Measurements from ENCODE around the gene CDC42EP4. TPM values are rescaled to one million over a fixed set of nuclear protein-coding genes. Genes with fewer than 3 reads are reported as not detected.

The CDC42EP4 gene
- total and polyA plus RNA-seq, 4 donors = 15.7 to 31.0 (median 28.0) TPM

DNA sequence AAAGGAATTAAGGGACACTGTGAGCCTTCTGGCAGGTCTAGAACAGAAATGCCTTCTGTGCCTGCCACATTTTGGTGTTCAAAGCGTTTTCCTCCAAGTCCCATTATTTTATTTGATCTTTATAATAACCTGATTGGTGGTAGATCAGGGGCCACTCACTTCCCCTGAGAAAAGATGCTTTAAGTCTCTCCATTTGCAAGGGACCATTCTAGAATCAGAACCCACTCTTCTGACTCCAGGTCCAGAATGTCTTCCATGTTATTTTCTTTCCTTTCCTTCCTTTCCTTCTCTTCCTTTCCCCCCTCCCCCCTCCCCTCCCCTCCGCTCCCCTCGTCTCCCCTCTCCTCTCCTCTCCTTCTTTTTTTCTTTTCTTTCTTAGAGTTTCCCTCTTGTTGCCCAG lies 19.3 kb upstream of the CDC42EP4 start:
- Histone ChIP-seq H3K4me1 (ENCODE audit: control insufficient read depth in 4 of 4, insufficient read depth in 4 of 4, low read length in 3 of 4) (no peaks in the 10 kb centered on the region), H3K27me3 (ENCODE audit: control insufficient read depth in 4 of 4, insufficient read depth in 4 of 4, low read length in 3 of 4) (no peaks in the 10 kb centered on the region), H3K9ac (ENCODE audit: low read depth in 1 of 2, low read length in 2 of 2) (no peak overlapping the region), H3K27ac (ENCODE audit: low read depth in 1 of 2, low read length in 2 of 2) (no peak overlapping the region), H3K36me3 (ENCODE audit: control insufficient read depth in 4 of 4, insufficient read depth in 3 of 4, low read depth in 1 of 4, low read length in 3 of 4) (no peaks in the 10 kb centered on the region), H3K9me3 (ENCODE audit: control insufficient read depth in 4 of 4, low read length in 3 of 4) (no peaks in the 10 kb centered on the region), H3K4me3 (ENCODE audit: low read depth in 1 of 3, low read length in 3 of 3) (no peak overlapping the region)
- 78% methylated on average over 3 of the region's 3 CpGs for whole genome bisulfite sequencing
- no peak for DNase-seq (ENCODE audit: low spot score)
- TF ChIP-seq YY1 (IDR thresholded peaks at IDR 0.05) = no peak
- no peak for TF ChIP-seq FOXA1 (IDR thresholded peaks at IDR 0.05)
- no peak for TF ChIP-seq SP1 (IDR thresholded peaks at IDR 0.05)
- no peak for TF ChIP-seq EGR1 (IDR thresholded peaks at IDR 0.05; ENCODE audit: low read depth in 2 of 2)
- TF ChIP-seq, protein P1, sequence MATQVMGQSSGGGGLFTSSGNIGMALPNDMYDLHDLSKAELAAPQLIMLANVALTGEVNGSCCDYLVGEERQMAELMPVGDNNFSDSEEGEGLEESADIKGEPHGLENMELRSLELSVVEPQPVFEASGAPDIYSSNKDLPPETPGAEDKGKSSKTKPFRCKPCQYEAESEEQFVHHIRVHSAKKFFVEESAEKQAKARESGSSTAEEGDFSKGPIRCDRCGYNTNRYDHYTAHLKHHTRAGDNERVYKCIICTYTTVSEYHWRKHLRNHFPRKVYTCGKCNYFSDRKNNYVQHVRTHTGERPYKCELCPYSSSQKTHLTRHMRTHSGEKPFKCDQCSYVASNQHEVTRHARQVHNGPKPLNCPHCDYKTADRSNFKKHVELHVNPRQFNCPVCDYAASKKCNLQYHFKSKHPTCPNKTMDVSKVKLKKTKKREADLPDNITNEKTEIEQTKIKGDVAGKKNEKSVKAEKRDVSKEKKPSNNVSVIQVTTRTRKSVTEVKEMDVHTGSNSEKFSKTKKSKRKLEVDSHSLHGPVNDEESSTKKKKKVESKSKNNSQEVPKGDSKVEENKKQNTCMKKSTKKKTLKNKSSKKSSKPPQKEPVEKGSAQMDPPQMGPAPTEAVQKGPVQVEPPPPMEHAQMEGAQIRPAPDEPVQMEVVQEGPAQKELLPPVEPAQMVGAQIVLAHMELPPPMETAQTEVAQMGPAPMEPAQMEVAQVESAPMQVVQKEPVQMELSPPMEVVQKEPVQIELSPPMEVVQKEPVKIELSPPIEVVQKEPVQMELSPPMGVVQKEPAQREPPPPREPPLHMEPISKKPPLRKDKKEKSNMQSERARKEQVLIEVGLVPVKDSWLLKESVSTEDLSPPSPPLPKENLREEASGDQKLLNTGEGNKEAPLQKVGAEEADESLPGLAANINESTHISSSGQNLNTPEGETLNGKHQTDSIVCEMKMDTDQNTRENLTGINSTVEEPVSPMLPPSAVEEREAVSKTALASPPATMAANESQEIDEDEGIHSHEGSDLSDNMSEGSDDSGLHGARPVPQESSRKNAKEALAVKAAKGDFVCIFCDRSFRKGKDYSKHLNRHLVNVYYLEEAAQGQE (IDR thresholded peaks at IDR 0.05) = no peak
- TF ChIP-seq, protein P2, sequence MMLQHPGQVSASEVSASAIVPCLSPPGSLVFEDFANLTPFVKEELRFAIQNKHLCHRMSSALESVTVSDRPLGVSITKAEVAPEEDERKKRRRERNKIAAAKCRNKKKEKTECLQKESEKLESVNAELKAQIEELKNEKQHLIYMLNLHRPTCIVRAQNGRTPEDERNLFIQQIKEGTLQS (IDR thresholded peaks at IDR 0.05) = no peak
- no peak for TF ChIP-seq RXRA (IDR thresholded peaks at IDR 0.05)
- TF ChIP-seq, protein P3, sequence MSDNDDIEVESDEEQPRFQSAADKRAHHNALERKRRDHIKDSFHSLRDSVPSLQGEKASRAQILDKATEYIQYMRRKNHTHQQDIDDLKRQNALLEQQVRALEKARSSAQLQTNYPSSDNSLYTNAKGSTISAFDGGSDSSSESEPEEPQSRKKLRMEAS (IDR thresholded peaks at IDR 0.05) = no peak
- TF ChIP-seq HNF4A (conservative IDR thresholded peaks at IDR 0.05) = no peak
- TF ChIP-seq NR2F2 (IDR thresholded peaks at IDR 0.05) = no peak
- TF ChIP-seq, protein P4, sequence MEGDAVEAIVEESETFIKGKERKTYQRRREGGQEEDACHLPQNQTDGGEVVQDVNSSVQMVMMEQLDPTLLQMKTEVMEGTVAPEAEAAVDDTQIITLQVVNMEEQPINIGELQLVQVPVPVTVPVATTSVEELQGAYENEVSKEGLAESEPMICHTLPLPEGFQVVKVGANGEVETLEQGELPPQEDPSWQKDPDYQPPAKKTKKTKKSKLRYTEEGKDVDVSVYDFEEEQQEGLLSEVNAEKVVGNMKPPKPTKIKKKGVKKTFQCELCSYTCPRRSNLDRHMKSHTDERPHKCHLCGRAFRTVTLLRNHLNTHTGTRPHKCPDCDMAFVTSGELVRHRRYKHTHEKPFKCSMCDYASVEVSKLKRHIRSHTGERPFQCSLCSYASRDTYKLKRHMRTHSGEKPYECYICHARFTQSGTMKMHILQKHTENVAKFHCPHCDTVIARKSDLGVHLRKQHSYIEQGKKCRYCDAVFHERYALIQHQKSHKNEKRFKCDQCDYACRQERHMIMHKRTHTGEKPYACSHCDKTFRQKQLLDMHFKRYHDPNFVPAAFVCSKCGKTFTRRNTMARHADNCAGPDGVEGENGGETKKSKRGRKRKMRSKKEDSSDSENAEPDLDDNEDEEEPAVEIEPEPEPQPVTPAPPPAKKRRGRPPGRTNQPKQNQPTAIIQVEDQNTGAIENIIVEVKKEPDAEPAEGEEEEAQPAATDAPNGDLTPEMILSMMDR (IDR thresholded peaks at IDR 0.05; ENCODE audit: low read depth, low read length, missing input control) = no peak
- TF ChIP-seq, protein P5, sequence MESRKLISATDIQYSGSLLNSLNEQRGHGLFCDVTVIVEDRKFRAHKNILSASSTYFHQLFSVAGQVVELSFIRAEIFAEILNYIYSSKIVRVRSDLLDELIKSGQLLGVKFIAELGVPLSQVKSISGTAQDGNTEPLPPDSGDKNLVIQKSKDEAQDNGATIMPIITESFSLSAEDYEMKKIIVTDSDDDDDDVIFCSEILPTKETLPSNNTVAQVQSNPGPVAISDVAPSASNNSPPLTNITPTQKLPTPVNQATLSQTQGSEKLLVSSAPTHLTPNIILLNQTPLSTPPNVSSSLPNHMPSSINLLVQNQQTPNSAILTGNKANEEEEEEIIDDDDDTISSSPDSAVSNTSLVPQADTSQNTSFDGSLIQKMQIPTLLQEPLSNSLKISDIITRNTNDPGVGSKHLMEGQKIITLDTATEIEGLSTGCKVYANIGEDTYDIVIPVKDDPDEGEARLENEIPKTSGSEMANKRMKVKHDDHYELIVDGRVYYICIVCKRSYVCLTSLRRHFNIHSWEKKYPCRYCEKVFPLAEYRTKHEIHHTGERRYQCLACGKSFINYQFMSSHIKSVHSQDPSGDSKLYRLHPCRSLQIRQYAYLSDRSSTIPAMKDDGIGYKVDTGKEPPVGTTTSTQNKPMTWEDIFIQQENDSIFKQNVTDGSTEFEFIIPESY (IDR thresholded peaks at IDR 0.05) = no peak
- no peak for TF ChIP-seq RAD21 (IDR thresholded peaks at IDR 0.05)
- no peak for TF ChIP-seq TAF1 (conservative IDR thresholded peaks at IDR 0.05)
- no peak for TF ChIP-seq JUND (IDR thresholded peaks at IDR 0.05)
- TF ChIP-seq GABPA (IDR thresholded peaks at IDR 0.05 in 1 of 2, conservative IDR thresholded peaks at IDR 0.05 in 1 of 2) = no peak
- no peak for TF ChIP-seq FOXA2 (IDR thresholded peaks at IDR 0.05)
- no peak for TF ChIP-seq HNF4G (IDR thresholded peaks at IDR 0.05)
